Breast epithelium (tissue), 4 donors: Measurements from ENCODE around the gene ZNF785. TPM values are rescaled to one million over a fixed set of nuclear protein-coding genes. Genes with fewer than 3 reads are reported as not detected.

Experiments
- DNase-seq, 2 donors: peaks; one replicate each; pipeline ENCODE4 v3.0.0-alpha.2; 2019; ENCODE audit warnings: low spot score in 2 of 2
- H3K27ac ChIP-seq, 2 donors: fragments of 200-600 bp; sonication (generic) in 1 of 2; one replicate each; pipeline ENCODE4 v1.5.1; 2016 to 2019; ENCODE audit warnings: mild to moderate bottlenecking in 1 of 2
- H3K27me3 ChIP-seq, 2 donors: fragments of 200-600 bp; sonication (generic) in 1 of 2; one replicate each; pipeline versions ENCODE4 v1.5.1 to v1.6.0; 2017 to 2019; ENCODE audit warnings: control low read depth in 1 of 2, mild to moderate bottlenecking in 1 of 2
- H3K36me3 ChIP-seq: fragments of 200-600 bp; one replicate; pipeline ENCODE4 v1.5.1; 2019
- H3K4me1 ChIP-seq, 2 donors: fragments of 200-600 bp; sonication (generic); one replicate each; pipeline ENCODE4 v1.5.1; 2016 to 2019; ENCODE audit warnings: control low read depth in 1 of 2
- H3K4me3 ChIP-seq, 3 donors: fragments of 200-600 bp; sonication (generic); 1 replicate in 2 of 3; 2 replicates in 1 of 3; pipeline ENCODE4 v1.5.1; 2016 to 2019; ENCODE audit warnings: mild to moderate bottlenecking in 3 of 3, moderate library complexity in 2 of 3
- H3K9me3 ChIP-seq, 2 donors: fragments of 200-600 bp; sonication (generic) in 1 of 2; one replicate each; pipeline ENCODE4 v1.5.1; 2016 to 2019; ENCODE audit warnings: control low read depth in 1 of 2
- POLR2A ChIP-seq: fragments of 450-650 bp; IDR thresholded peaks from one replicate; pipeline ENCODE4 v1.6.1; 2016; ENCODE audit warnings: antibody characterized with exemption, mild to moderate bottlenecking, moderate library complexity
- POLR2AphosphoS5 ChIP-seq, 3 donors: sonication (generic); formaldehyde crosslinking; IDR thresholded peaks; one replicate each; pipeline ENCODE4 v1.6.1; 2017; ENCODE audit warnings: antibody characterized with exemption in 3 of 3
- intact Hi-C: fragments of 100-400 bp; cut with DNase I; formaldehyde crosslinking; loops from one replicate; pipeline ENCODE4 v1.15.1; 2023; ENCODE audit warnings: low total_unique reads
- total RNA-seq, 3 donors: library from RNA; depleted of rRNA; stranded (reverse); fragments of >200 nt; gene quantifications; one replicate each; pipeline ENCODE4 v1.1.0, GENCODE V29; 2016
- TF ChIP-seq, protein P1 (sequence below), 3 donors: fragments of 450-650 bp; IDR thresholded peaks; one replicate each; pipeline ENCODE4 v1.5.1; 2016 to 2017; ENCODE audit warnings: antibody characterized with exemption in 3 of 3, mild to moderate bottlenecking in 3 of 3, moderate library complexity in 3 of 3

Gene ZNF785
- total RNA-seq, 3 donors from 2014 or later: 6.7 to 14.4 (median 12.0) TPM

DNA sequence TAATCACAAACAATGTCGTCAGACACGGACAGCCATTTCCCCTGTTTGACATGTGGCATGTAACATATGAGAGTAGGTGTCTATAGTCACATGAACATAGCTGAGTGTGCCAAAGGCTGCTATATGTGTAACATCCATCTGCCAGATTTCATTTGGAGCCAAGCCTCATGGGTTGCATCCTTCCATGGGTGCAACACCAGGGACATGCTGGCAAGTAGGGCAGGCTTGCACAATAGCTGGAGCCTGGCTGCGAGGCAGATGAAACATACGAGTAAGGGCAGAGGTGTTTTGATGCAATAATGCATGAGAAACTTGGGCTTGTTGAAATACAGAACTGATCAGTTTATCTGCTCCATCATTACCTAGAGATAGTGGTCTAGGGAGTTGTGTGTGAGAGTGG, 33.7 kb upstream of the ZNF785 start:
- no peak for DNase-seq
- no peaks in the 10 kb centered on the region for H3K36me3 ChIP-seq
- no peaks in the 10 kb centered on the region for H3K9me3 ChIP-seq
- intact Hi-C loops: no loop called here
- H3K4me1 ChIP-seq: no peaks in the 10 kb centered on the region
- H3K4me3 ChIP-seq: no peak overlapping the region
- H3K27me3 ChIP-seq: no peaks in the 10 kb centered on the region
- H3K27ac ChIP-seq: no peak overlapping the region
- no peak for TF ChIP-seq POLR2AphosphoS5 (IDR thresholded peaks at IDR 0.05)
- TF ChIP-seq, protein P1, sequence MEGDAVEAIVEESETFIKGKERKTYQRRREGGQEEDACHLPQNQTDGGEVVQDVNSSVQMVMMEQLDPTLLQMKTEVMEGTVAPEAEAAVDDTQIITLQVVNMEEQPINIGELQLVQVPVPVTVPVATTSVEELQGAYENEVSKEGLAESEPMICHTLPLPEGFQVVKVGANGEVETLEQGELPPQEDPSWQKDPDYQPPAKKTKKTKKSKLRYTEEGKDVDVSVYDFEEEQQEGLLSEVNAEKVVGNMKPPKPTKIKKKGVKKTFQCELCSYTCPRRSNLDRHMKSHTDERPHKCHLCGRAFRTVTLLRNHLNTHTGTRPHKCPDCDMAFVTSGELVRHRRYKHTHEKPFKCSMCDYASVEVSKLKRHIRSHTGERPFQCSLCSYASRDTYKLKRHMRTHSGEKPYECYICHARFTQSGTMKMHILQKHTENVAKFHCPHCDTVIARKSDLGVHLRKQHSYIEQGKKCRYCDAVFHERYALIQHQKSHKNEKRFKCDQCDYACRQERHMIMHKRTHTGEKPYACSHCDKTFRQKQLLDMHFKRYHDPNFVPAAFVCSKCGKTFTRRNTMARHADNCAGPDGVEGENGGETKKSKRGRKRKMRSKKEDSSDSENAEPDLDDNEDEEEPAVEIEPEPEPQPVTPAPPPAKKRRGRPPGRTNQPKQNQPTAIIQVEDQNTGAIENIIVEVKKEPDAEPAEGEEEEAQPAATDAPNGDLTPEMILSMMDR (IDR thresholded peaks at IDR 0.05): no peak
- no peak for TF ChIP-seq POLR2A

- no peaks in the 10 kb centered on the region for H3K9me3 ChIP-seq
- intact Hi-C loops: no loop called here
- no peaks in the 10 kb centered on the region for H3K27me3 ChIP-seq
- H3K4me1 ChIP-seq: no peaks in the 10 kb centered on the region
- no peak overlapping the region for H3K27ac ChIP-seq
- DNase-seq: peak in 1 of 2 donors; percentile 79
- H3K36me3 ChIP-seq: no peaks in the 10 kb centered on the region
- no peak overlapping the region for H3K4me3 ChIP-seq
- TF ChIP-seq, protein P1 (IDR thresholded peaks at IDR 0.05): peak in 1 of 3 donors; percentile 30
- TF ChIP-seq POLR2A (no peak), POLR2AphosphoS5 (IDR thresholded peaks at IDR 0.05) (no peak)
These were observed 30.0 kb upstream of the ZNF785 start for GRCh38 chr16:30615358-30616091.

DNA sequence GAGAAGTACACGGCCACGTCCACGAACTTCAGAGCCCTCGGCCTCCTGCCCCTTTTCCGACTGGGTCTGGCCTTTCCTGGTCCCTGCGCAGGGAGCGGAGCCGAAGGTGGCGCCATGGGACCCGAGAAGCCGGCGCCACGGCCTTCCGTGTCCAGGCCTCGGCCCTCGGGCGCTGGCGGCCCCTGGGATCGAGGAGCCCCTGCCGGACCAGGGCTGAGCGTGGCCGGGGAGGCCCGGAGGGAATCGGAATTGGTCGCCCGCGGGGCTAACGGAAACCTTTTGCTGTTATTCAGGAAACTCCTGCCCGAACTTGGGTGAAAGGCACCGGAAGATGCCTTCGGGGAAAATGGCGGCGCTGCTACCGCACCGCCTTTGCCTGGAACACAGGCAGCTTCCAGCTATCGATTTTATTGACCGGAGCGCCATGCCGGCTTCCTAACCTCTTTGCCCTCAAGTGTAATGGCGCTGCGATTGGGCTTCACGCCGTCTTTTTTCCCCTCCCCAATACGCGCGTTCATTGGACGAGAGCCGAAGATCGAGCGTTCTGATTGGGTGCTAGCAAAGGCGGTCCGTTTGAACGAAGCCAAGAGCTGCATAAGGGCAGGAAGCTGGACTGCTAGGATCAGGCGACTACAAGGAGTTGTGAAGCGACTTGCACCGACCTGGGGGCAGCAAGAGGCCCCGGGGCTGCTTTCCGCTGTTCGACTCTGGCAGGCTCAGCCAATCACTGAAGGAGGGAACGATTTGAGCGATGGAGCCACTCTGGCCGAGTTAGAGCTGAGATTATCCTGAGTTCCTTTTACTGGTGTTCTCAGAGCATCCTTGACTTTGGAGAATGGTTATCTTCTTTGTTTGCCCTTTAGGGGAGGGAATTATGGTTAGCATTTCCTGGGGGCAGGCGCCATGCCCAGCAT, 24.7 kb upstream of the ZNF785 start, which contains the start of gene ZNF689:
TSS of gene ZNF689 (minus strand) at position 464 of the 914 bp plus-strand sequence. CDS start at position 116, 348 bp downstream.
- H3K27ac ChIP-seq: peak within 1 kb of the TSS; percentile 92 to 93
- H3K27me3 ChIP-seq: no peaks in the 10 kb centered on the region
- TF ChIP-seq POLR2AphosphoS5 (IDR thresholded peaks at IDR 0.05) (peak; percentile 70 to 77 (median 75)), POLR2A (peak; percentile 10)
- TF ChIP-seq, protein P1 (IDR thresholded peaks at IDR 0.05): no peak
- peak; percentile 90 to 95 for DNase-seq
- intact Hi-C loops: no loop called here
- H3K36me3 ChIP-seq: no peaks in the 10 kb centered on the region
- H3K4me1 ChIP-seq: no peaks in the 10 kb centered on the region
- no peaks in the 10 kb centered on the region for H3K9me3 ChIP-seq
- H3K4me3 ChIP-seq: peak within 1 kb of the TSS; percentile 69 to 89 (median 88)

- Histone ChIP-seq H3K27ac (peak overlapping the region; percentile 92 to 93), H3K36me3 (peaks cover 8% of the 10 kb centered on the region), H3K4me3 (peak overlapping the region; percentile 69 to 89 (median 88)), H3K9me3 (no peaks in the 10 kb centered on the region), H3K4me1 (no peaks in the 10 kb centered on the region), H3K27me3 (no peaks in the 10 kb centered on the region)
- no peak for TF ChIP-seq POLR2AphosphoS5 (IDR thresholded peaks at IDR 0.05)
- no peak for TF ChIP-seq POLR2A
- TF ChIP-seq, protein P1 (IDR thresholded peaks at IDR 0.05): no peak
- peak in 1 of 2 donors; percentile 29 for DNase-seq
- intact Hi-C loops: no loop called here
These were observed 23.8 kb upstream of the ZNF785 start for GRCh38 chr16:30609002-30609925.
